Tibial artery (tissue), 4 donors: Measurements from ENCODE around the gene AQP5.
"Not testable (repeated sequence)": the region's sequence is repeated elsewhere in the genome, so short reads cannot be mapped to it uniquely, and the experiment has no call there.

ENCODE experiments used
- DNase-seq, 2 donors: peaks; one replicate each; pipeline ENCODE4 v3.0.0-alpha.2; 2019
- H3K27ac ChIP-seq, 2 donors: fragments of 200-600 bp; sonication (generic) in 1 of 2; 1 replicate in 1 of 2; 2 replicates in 1 of 2; pipeline ENCODE4 v1.5.1; 2018 to 2019; ENCODE audit warnings: mild to moderate bottlenecking in 1 of 2
- H3K27me3 ChIP-seq, 2 donors: fragments of 200-600 bp; sonication (generic) in 1 of 2; one replicate each; pipeline versions ENCODE4 v1.5.1 to v1.6.0; 2016 to 2019
- H3K36me3 ChIP-seq, 3 donors: fragments of 200-600 bp; sonication (generic) in 2 of 3; one replicate each; pipeline ENCODE4 v1.5.1; 2016 to 2019; ENCODE audit warnings: mild to moderate bottlenecking in 2 of 3
- H3K4me1 ChIP-seq, 4 donors: fragments of 200-600 bp; sonication (generic) in 2 of 4; 1 replicate in 3 of 4; 2 replicates in 1 of 4; pipeline ENCODE4 v1.5.1; 2016 to 2019
- H3K4me3 ChIP-seq, 2 donors: fragments of 200-600 bp; sonication (generic) in 1 of 2; 1 replicate in 1 of 2; 2 replicates in 1 of 2; pipeline ENCODE4 v1.5.1; 2018 to 2019; ENCODE audit warnings: mild to moderate bottlenecking in 2 of 2
- H3K9me3 ChIP-seq, 3 donors: fragments of 200-600 bp; sonication (generic) in 1 of 3; one replicate each; pipeline ENCODE4 v1.5.1; 2016 to 2019
- intact Hi-C: fragments of 100-400 bp; cut with DNase I; formaldehyde crosslinking; loops from one replicate; pipeline ENCODE4 v1.15.0; 2023; ENCODE audit warnings: low total_unique reads
- TF ChIP-seq, protein P1 (sequence below), 2 experiments: fragments of 200-600 bp in 1 of 2; fragments of 450-650 bp in 1 of 2; IDR thresholded peaks; one replicate each; pipeline ENCODE4 v1.5.1; 2017 to 2019; ENCODE audit warnings: antibody characterized with exemption in 2 of 2, mild to moderate bottlenecking in 1 of 2, moderate library complexity in 1 of 2

Gene AQP5

GRCh38 chr12:49987625-49988303 is 26.1 kb downstream of the AQP5 start:
- no peaks in the 10 kb centered on the region for H3K9me3 ChIP-seq
- H3K4me1 ChIP-seq = peaks cover 0 to 7% (median 3%) of the 10 kb centered on the region in 4 donors
- peaks cover 0 to 11% (median 0%) of the 10 kb centered on the region in 3 donors for H3K36me3 ChIP-seq
- no peaks in the 10 kb centered on the region for H3K27me3 ChIP-seq
- TF ChIP-seq, protein P1, sequence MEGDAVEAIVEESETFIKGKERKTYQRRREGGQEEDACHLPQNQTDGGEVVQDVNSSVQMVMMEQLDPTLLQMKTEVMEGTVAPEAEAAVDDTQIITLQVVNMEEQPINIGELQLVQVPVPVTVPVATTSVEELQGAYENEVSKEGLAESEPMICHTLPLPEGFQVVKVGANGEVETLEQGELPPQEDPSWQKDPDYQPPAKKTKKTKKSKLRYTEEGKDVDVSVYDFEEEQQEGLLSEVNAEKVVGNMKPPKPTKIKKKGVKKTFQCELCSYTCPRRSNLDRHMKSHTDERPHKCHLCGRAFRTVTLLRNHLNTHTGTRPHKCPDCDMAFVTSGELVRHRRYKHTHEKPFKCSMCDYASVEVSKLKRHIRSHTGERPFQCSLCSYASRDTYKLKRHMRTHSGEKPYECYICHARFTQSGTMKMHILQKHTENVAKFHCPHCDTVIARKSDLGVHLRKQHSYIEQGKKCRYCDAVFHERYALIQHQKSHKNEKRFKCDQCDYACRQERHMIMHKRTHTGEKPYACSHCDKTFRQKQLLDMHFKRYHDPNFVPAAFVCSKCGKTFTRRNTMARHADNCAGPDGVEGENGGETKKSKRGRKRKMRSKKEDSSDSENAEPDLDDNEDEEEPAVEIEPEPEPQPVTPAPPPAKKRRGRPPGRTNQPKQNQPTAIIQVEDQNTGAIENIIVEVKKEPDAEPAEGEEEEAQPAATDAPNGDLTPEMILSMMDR (IDR thresholded peaks at IDR 0.05) = no peak
- intact Hi-C loops = no loop called here
- DNase-seq = peak in 1 of 2 donors; percentile 24
- H3K4me3 ChIP-seq = no peak overlapping the region
- no peak overlapping the region for H3K27ac ChIP-seq

GRCh38 chr12:49989400-49989799 is 27.7 kb downstream of the AQP5 start:
- H3K9me3 ChIP-seq, H3K27me3 ChIP-seq, H3K4me1 ChIP-seq, H3K27ac ChIP-seq, H3K4me3 ChIP-seq, intact Hi-C loops, DNase-seq: not testable (repeated sequence)
- peaks cover 0 to 27% (median 8%) of the 10 kb centered on the region in 3 donors for H3K36me3 ChIP-seq

DNA sequence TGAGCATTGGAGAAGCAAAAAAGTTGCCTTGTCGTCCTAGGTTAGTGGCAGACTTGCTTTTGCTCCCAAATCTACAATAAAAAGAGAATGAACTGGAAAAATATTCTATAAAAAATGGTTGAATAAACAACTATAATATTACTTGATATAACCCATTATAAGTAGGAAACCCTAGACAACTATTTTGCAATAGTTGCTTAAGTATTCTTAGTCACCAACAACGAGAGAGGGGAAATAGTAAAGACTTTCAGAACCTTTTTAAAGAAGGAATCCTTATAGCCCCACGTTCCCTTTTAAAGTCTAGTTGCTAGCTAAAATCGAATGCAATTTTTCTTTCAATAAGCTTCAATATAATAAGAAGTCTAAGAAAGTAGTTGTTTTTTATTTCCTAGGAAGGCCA is 28.6 kb downstream of the AQP5 start:
- Histone ChIP-seq H3K27ac (no peak overlapping the region), H3K9me3 (no peaks in the 10 kb centered on the region), H3K4me1 (no peaks in the 10 kb centered on the region), H3K36me3 (peaks cover 0 to 32% (median 8%) of the 10 kb centered on the region in 3 donors), H3K27me3 (no peaks in the 10 kb centered on the region), H3K4me3 (no peak overlapping the region)
- intact Hi-C loops = no loop called here
- DNase-seq = no peak
- TF ChIP-seq, protein P1 (IDR thresholded peaks at IDR 0.05) = no peak

DNA sequence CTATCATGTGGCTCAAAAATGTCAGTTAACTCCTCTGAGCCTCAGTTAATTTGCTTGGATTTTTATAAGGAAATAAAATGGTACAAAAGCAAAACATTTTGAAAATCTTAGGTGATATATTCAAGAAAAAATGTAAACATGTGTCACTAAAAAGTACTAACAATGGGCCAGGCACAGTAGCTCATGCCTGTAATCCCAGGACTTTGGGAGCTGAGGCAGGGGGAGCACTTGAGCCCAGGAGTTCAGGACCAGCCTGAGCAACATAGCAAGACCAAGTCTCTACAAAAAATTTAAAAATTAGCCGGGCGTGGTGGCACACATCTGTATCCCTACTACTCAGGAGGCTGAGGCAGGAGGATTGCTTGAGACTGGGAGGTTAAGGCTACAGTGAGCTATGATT is 36.8 kb downstream of the AQP5 start:
- no peaks in the 10 kb centered on the region for H3K4me1 ChIP-seq
- no peak for DNase-seq
- H3K9me3 ChIP-seq = no peaks in the 10 kb centered on the region
- H3K36me3 ChIP-seq = peaks cover 0 to 45% (median 22%) of the 10 kb centered on the region in 3 donors
- no peaks in the 10 kb centered on the region for H3K27me3 ChIP-seq
- intact Hi-C loops = no loop called here
- H3K27ac ChIP-seq = no peak overlapping the region
- TF ChIP-seq, protein P1 (IDR thresholded peaks at IDR 0.05) = no peak
- H3K4me3 ChIP-seq = no peak overlapping the region

DNA sequence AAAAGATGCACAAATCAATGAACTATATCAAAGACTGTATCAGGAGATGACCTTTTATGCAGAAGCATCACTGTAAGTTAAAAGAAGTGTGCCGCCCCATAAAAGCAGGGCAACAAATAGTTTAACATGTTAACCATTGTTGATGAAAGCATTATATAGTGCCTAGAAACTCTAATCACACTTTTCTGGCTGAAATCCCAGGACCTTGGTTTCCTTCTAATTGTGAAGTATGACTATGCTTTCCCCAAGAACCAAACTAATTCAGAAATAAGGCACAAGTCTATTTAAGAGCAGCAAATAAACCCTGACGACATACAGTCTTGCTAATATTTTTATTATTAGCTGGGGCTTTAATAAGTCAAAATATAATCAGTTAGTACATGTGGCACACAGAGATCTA is 41.9 kb downstream of the AQP5 start:
- TF ChIP-seq, protein P1 (IDR thresholded peaks at IDR 0.05) = no peak
- no peak overlapping the region for H3K27ac ChIP-seq
- H3K36me3 ChIP-seq = peaks cover 0 to 18% (median 9%) of the 10 kb centered on the region in 3 donors
- intact Hi-C loops = no loop called here
- H3K4me3 ChIP-seq = no peak overlapping the region
- H3K9me3 ChIP-seq = no peaks in the 10 kb centered on the region
- no peaks in the 10 kb centered on the region for H3K4me1 ChIP-seq
- DNase-seq = no peak
- no peaks in the 10 kb centered on the region for H3K27me3 ChIP-seq

- no peaks in the 10 kb centered on the region for H3K4me1 ChIP-seq
- H3K27me3 ChIP-seq = no peaks in the 10 kb centered on the region
- H3K36me3 ChIP-seq = peaks cover 0 to 10% (median 9%) of the 10 kb centered on the region in 3 donors
- DNase-seq = no peak
- TF ChIP-seq, protein P1 (IDR thresholded peaks at IDR 0.05) = no peak
- no peak overlapping the region for H3K4me3 ChIP-seq
- H3K27ac ChIP-seq = no peak overlapping the region
- intact Hi-C loops = no loop called here
- H3K9me3 ChIP-seq = no peaks in the 10 kb centered on the region
Observed at GRCh38 chr12:50004696-50005095, 43.0 kb downstream of the AQP5 start.
